Posterior vena cava (tissue), 2 donors: ENCODE data around the gene CHORDC1. TPM values are rescaled to one million over a fixed set of nuclear protein-coding genes. Genes with fewer than 3 reads are reported as not detected.
"Not testable (repeated sequence)": the region's sequence is repeated elsewhere in the genome, so short reads cannot be mapped to it uniquely, and the experiment has no call there.

Experiments
- DNase-seq: peaks from one replicate; pipeline ENCODE4 v3.0.0-alpha.2; 2020; ENCODE audit warnings: low spot score
- intact Hi-C, 2 donors: fragments of 100-400 bp; cut with DNase I; formaldehyde crosslinking; loops; one replicate each; pipeline versions ENCODE4 v1.14.1 to v1.14.2; 2022 to 2023
- long read RNA-seq, 2 donors: library from polyadenylated mRNA; unstranded; transcript quantifications; one replicate each; pipeline ENCODE4 v2.0.0, GENCODE V29; 2020 to 2021
- total RNA-seq, 2 donors: library from RNA; stranded (reverse); fragmentation: NEBNext Ultra II Directional; extraction: Animal tissue kit (Norgen Biotek cat#: 25700); gene quantifications; one replicate each; pipeline ENCODE4 v1.2.1, GENCODE V29; 2021
- donor health status: DM: yes; HTN: yes; CAD: no.
- donor health status: DM: yes; HTN: yes; CAD: no.

CHORDC1 gene
- 10 to 100 TPM; 24.7 to 31.7 TPM for total RNA-seq
- long read RNA-seq, donor 1, partial matches to known transcripts = 1 of 5 reads
- long read RNA-seq, donor 1, other reads (novel, unspliced or antisense) = 1 of 5 reads
- long read RNA-seq, donor 2, transcript CHORDC1-201 (11 exons, 2,654 nt) = major isoform, 11 of 16 reads
- long read RNA-seq, donor 2, partial matches to known transcripts = 3 of 16 reads
- long read RNA-seq, donor 2, other reads (novel, unspliced or antisense) = 2 of 16 reads

- intact Hi-C loops = no loop called here
- peak; percentile 97 for DNase-seq
These were observed at the start of gene CHORDC1 for GRCh38 chr11:90222459-90223247. TSS of gene CHORDC1 (minus strand) at chr11:90223049. CDS start at chr11:90222954, 95 bp downstream.

DNA sequence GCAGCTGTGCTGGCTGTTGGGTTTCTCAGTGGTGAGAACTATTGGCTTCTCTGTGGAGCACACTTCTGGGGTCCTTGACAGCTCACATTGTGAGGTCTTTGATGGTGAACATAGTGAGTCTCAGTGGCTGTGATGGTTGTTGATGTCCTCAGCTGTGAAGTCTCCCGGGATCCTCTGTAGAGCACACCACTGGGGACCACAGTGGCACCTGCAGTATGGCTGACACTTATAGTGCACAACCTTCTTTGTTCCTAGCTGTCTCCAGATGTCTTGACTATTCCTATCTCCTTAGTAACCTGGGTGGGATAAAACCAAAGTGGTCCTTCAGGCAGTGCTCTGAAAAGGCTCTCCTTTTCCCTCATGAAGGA is 34.3 kb upstream of the CHORDC1 start:
- intact Hi-C loops = no loop called here
- no peak for DNase-seq

- no peak for DNase-seq
- intact Hi-C loops = no loop called here
These were observed 33.7 kb upstream of the CHORDC1 start for GRCh38 chr11:90256404-90257157.

DNA sequence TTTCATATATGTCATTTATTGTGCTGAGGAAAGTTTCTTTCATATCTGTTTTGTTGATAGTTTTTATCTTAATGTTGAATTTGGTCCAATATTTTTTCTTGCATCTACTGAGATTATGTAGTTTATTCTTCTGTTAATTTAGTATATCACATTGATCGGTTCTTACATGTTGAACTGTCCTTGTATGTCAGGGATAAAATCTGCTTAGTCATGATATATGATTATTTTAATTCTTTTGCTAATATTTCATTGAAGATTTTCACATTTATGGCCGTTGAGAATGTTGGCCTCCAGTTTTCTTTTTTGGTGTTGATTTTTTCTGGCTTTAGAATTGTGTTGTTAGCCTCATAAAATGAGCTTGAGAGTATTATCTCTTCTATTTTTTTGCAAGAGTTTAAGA is 31.2 kb upstream of the CHORDC1 start:
- DNase-seq = no peak
- intact Hi-C loops = no loop called here

GRCh38 chr11:90252053-90252452 is 29.2 kb upstream of the CHORDC1 start:
- no peak for DNase-seq
- intact Hi-C loops = no loop called here

GRCh38 chr11:90251599-90251998 is 28.8 kb upstream of the CHORDC1 start:
- no peak for DNase-seq
- intact Hi-C loops = no loop called here

- no peak for DNase-seq
- intact Hi-C loops = no loop called here
These were observed 28.1 kb upstream of the CHORDC1 start for GRCh38 chr11:90250970-90251369.

GRCh38 chr11:90246468-90246867 is 23.6 kb upstream of the CHORDC1 start:
- intact Hi-C loops = no loop called here
- DNase-seq = no peak

DNA sequence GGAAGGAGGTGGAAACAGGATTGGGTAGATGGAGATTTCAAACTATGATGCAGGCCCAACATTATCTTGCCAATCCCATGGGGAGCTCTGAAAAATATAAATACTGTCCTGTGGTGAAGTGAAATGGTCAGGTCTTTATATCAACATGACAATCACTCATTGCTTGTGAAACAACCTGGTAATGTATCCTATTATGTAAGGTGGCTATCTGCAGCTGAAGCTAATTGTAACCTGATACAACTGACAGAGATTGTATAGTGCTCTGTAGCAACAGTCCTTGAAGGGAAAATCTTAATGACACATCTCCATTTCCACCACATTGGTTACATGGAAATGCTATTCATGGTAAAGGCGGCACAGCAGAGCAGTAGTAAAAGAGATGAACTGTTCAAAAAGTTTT is 20.7 kb upstream of the CHORDC1 start:
- no peak for DNase-seq
- intact Hi-C loops = no loop called here

DNA sequence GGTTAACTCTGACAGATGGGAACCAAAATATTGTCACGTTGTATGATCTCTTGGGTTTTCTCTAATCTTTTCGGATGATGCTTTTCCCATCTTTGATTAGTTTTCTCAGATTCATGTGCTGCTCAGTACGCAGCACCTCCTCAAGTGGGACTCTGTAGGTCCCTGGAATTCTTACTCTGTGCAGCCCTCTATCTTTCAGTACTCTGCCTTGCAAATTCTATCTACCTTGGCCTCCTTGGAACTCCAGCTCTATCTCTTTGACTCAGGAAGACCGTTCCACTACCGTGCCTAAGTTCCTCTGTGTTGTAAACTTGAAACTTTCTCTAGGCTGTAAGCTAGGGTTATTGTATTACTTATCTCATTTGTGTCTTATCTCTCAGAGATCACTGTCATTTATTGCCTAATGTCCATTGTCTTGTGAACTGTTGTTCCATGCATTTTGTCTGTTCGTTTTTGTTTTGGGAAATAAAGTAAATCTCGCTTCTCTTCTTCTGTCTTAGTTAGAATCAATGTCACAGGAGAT is 20.1 kb upstream of the CHORDC1 start:
- intact Hi-C loops = no loop called here
- DNase-seq = no peak

GRCh38 chr11:90241414-90241813 is 18.6 kb upstream of the CHORDC1 start:
- no peak for DNase-seq
- intact Hi-C loops = no loop called here

DNA sequence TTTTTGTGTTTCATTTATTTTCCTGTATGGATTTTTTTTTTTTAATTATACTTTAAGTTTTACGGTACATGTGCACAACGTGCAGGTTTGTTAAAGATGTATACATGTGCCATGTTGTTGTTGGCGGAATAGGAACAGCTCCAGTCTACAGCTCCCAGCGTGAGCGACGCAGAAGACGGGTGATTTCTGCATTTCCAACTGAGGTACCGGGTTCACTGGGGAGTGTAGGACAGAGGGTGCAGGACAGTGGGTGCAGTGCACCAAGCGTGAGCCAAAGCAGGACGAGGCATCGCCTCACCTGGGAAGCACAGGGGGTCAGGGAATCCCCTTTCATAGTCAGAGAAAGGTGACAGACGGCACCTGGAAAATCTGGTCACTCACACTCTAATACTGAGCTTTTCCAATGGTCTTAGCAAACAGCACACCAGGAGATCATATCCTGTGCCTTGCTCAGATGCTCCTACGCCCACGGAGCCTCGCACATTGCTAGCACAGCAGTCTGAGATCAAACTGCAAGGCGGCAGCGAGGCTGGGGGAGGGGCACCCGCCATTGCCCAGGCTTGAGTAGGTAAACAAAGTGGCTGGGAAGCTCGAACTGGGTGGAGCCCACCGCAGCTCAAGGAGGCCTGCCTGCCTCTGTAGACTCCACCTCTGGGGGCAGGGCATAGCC is 17.3 kb upstream of the CHORDC1 start:
- intact Hi-C loops = not testable (repeated sequence)

GRCh38 chr11:90237004-90237403 is 14.2 kb upstream of the CHORDC1 start:
- intact Hi-C loops = no loop called here
- no peak for DNase-seq

More for the DNA sequence above, 17.3 kb upstream of the CHORDC1 start:
- DNase-seq = not testable (repeated sequence)

DNA sequence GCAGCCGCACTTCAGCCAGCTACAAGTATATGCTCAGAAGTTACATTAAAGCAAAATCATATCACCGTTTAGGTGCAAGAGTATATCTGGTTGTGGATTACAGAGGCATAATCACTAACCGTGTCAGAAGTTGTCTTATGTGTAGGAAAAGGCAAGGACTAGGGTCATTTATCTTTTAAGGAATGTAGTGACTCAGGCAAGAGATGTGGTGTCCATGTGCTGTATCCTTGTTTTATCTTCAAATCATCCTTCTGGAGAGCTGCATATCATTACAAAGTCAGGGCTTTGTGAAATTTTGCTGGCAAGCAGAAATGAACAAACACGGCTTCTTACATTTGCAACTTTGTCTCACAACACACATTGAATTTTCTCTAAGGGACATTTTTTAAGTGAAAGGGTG is 12.7 kb upstream of the CHORDC1 start:
- intact Hi-C loops = no loop called here
- DNase-seq = no peak

GRCh38 chr11:90234977-90235376 is 12.1 kb upstream of the CHORDC1 start:
- DNase-seq = no peak
- intact Hi-C loops = no loop called here

- DNase-seq = no peak
- intact Hi-C loops = no loop called here
These were observed 6.9 kb upstream of the CHORDC1 start for GRCh38 chr11:90229791-90230190.

GRCh38 chr11:90228056-90228455 is 5.2 kb upstream of the CHORDC1 start:
- intact Hi-C loops = no loop called here

GRCh38 chr11:90223248-90223585 is 368 bp upstream of the CHORDC1 start:
- intact Hi-C loops = no loop called here

More at GRCh38 chr11:90228056-90228455, 5.2 kb upstream of the CHORDC1 start:
- no peak for DNase-seq

GRCh38 chr11:90221803-90222458 is 918 bp downstream of the CHORDC1 start:
- intact Hi-C loops = no loop called here
- DNase-seq = no peak

More at GRCh38 chr11:90223248-90223585, 368 bp upstream of the CHORDC1 start:
- DNase-seq = no peak
